ENCODE measurements around the gene PPIG. TPM values are rescaled to one million over a fixed set of nuclear protein-coding genes. Genes with fewer than 3 reads are reported as not detected.
"Not testable (repeated sequence)": the region's sequence is repeated elsewhere in the genome, so short reads cannot be mapped to it uniquely, and the experiment has no call there.

PPIG gene
- total RNA-seq = 54.9 TPM

DNA sequence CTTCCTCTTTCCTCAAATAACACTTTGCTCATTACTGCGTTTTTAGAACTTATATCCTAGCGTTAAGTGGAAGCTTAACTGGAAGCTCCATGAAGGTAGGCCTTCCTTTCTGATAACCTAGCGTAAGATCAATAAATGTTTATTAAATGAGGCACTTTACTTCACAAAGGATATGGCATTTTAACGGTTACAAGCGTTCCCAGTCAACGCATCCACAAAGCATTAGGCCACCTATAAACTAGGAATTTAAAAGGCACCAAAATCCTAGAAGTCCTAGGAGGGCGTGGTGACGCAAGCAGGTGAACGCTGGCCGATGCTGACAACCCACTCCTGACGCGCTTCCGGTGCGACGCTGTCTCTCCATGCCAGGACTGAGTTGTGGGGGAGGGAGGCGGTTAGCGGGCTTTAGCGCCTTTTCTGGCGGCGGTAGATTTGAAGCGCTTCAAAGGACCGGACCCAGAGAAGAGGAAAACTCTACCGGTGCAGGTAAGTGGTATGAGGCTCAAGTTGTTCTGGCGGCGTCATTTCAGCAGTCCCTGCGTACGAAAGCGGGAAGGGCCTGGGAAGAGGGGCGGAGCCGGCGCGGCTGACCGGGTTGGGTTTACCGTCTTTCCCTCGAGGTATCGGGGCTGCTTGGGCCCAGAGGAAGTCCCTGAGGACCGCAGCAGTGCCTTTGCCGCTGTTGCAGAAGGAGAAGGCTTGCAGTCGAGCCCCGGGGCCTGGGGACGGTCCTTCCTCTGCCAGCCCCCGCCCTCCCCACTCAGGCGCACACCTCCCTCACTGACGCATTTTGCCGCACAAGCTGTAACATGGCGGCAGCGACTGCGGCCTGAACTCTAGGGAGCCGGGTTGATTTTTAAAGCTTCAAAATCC lies at the start of gene PPIG:
PPIG (plus strand) TSS at position 347 of the 873 bp plus-strand sequence. CDS start 19,691 bp downstream, outside the sequence.
- DNase-seq = peak; percentile 84

DNA sequence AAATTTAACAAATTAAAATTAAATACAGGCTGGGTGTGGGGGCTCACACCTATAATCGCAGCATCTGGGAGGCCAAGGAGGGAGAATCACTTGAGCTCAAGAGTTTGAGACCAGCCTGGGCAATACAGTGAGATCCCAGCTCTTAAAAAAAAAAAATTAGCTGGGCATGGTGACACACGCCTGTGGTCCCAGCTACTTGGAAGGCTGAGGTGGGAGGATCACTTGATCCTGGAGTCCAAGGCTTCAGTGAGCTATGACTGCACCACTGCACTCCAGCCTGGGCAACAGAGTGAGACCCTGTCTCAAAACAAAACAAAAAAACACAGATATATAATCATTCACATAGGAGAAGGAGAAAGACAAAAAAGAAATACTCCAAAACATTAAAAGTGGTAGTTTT lies 44.7 kb upstream of the PPIG start:
- not testable (repeated sequence) for DNase-seq

DNA sequence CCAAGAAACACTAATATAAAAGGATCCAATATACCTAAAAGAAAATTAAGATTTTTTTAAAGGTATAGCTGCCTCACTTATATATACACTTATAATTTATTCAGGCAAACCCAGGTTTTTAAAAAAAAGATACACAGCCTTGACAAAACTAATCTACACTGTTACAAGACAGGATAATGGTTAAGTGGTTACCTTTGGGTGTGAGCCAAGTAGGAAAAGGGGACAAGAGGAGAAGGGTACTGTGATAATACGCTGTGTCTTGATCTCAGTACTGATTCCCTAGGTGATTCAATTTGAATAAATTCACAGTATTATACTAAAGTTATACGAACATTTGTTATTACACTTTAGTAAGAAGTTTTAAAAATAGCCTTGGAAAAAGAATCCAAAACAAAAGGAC lies 44.0 kb upstream of the PPIG start:
- DNase-seq = no peak

GRCh38 chr2:169542433-169542832 lies 41.7 kb upstream of the PPIG start:
- DNase-seq = no peak

DNA sequence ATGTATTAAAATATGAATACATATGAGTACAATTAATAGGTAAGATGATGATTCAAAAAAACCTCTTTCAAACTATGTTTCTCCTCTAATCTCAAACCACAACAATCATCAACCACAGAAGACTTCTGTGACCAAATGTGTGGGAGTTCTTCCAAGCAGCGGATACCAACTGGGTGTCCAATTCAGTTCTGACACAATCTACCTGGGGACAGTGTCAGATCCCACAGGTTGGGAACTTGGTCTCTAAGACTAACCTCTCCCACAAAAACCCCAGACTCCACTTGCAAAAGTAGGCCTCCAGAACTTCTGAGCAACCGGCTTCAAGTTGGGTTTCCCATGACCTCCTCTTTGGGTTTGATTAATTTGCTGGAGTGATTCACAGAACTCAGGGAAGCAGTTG lies 37.4 kb upstream of the PPIG start:
- no peak for DNase-seq

DNA sequence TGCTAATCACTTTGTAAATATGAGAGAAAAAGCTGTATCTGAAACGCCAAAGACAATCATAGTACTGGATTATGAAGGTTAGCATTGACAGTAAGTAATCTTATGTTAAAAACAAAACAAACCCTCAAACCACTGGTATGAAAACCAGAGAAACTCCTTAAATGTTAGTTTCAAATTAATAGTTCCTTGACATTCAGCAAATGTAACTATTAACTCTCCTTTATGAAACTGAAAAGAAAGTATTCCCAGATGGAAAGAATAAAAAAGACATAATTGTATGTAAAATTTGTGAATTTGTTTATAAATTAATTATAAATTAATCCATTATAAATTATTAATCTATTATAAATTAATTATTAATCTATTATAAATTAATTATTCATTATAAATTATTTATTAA lies 22.8 kb upstream of the PPIG start:
- DNase-seq = no peak

GRCh38 chr2:169562084-169562483 lies 22.1 kb upstream of the PPIG start:
- not testable (repeated sequence) for DNase-seq

- DNase-seq = no peak
These were observed 21.6 kb upstream of the PPIG start for GRCh38 chr2:169562519-169562918.

- DNase-seq = no peak
These were observed 18.5 kb upstream of the PPIG start for GRCh38 chr2:169565686-169566085.

DNA sequence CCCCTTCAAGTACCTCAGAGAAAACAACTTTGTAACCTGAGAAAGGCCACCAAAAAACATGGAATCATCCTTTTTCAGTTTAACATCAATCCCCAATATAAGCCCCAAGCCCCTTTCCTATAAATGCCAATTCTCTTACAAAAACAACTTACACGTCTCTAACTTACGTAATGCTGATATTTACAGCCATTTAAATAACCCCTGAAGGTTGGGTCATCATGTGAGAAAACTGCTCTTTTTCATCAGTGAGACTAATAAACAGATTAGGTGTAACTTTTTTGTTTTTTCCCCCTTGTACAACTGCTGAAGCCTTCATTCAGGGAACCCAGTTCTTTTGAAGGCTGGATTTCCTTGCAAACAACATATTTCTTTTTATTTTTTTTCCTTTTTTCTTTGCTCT lies 14.2 kb upstream of the PPIG start:
- DNase-seq = no peak

GRCh38 chr2:169570752-169571151 lies 13.4 kb upstream of the PPIG start:
- not testable (repeated sequence) for DNase-seq

- DNase-seq = no peak
These were observed 12.6 kb upstream of the PPIG start for GRCh38 chr2:169571571-169571970.

- DNase-seq = no peak
These were observed 12.0 kb upstream of the PPIG start for GRCh38 chr2:169572189-169572588.

GRCh38 chr2:169572821-169573159 lies 11.4 kb upstream of the PPIG start:
- DNase-seq = no peak

DNA sequence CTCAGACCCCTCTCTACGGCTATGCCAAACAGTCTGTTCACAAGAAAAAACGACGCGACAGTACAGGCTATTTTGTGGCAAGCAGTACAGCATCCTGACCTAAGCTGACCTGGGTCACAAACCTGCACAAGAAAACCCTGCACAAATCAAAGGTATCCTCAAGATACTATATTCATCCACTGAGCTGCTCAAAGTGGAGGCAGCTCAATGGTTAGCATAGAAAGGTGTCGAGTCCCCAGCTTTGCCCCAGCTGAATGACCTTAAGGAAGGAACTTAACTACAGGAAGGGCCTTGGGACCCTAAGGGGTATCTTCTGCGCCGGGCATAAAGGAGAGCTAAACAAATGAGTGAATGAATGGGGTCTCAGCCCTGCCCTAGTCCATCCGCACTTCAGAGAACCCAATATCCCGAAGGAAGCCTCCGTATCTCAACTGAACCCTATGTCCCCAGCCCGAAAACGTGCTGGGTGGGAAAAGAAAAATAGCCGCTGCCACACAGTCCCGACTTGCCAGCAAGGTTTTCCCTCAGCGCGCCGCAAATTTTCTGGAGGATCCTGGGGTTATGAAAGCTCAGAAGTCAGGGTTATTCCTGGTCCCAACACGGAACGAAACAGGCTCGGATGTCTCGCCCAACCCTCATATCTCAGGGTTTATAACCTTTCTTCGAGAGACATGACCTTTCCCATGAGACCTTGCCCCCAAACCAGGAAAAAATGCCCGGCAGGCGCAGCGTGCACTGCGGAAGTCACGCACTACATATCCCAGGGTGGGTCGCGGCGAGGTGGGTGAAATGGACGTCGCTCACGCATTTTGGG lies 10.8 kb upstream of the PPIG start, which contains the start of gene FASTKD1:
FASTKD1 (minus strand) TSS at position 706 of the 814 bp plus-strand sequence. CDS start 1,836 bp downstream, outside the sequence.
- DNase-seq = peak; percentile 89

DNA sequence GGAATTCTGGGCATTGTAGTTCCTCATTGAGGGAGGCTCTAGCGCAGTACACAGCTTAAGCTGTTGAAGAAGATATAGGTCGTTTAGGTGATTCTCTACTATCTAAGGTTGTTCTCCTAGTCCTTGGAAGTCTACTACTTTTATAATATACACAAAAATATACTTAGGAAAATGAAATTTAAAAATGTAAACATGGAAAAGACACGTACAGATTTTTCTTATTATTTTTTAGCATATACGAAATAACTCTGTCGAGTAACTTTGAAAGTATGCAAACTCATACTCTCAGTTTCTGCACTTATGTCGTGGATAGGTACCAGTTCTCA lies 10.2 kb upstream of the PPIG start:
- no peak for DNase-seq

GRCh38 chr2:169574539-169574938 lies 9.6 kb upstream of the PPIG start:
- DNase-seq = not testable (repeated sequence)

DNA sequence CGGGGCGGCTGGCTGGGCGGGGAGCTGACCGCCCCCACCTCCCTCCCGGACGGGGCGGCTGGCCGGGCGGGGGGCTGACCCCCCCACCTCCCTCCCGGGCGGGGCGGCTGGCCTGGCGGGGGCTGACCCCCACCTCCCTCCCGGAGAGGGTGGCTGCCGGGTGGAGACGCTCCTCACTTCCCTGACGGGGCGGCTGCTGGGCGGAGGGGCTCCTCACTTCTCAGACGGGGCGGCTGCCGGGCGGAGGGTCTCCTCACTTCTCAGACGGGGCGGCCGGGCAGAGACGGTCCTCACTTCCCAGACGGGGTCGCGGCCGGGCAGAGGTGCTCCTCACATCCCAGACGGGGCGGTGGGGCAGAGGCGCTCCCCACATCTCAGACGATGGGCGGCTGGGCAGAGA lies 8.9 kb upstream of the PPIG start:
- not testable (repeated sequence) for DNase-seq

DNA sequence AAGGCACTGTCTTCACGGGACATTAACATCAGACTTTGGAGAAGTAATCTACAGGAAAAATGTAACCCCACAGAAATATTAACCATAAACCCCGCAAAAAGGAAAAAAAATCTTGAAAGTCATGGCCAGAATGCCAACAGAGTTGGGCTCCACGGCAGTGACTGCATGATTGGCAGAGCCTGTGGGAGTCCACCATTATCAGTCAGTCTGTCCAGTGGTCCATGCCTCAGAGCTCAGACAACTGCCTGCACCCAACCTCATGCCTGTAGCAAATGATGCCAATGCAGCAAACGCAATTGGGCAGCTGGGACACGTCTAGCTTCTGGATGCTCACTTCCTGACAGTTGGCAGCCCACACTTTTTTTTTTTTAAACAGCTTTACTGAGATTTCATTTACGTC lies 5.1 kb upstream of the PPIG start:
- DNase-seq = no peak

DNA sequence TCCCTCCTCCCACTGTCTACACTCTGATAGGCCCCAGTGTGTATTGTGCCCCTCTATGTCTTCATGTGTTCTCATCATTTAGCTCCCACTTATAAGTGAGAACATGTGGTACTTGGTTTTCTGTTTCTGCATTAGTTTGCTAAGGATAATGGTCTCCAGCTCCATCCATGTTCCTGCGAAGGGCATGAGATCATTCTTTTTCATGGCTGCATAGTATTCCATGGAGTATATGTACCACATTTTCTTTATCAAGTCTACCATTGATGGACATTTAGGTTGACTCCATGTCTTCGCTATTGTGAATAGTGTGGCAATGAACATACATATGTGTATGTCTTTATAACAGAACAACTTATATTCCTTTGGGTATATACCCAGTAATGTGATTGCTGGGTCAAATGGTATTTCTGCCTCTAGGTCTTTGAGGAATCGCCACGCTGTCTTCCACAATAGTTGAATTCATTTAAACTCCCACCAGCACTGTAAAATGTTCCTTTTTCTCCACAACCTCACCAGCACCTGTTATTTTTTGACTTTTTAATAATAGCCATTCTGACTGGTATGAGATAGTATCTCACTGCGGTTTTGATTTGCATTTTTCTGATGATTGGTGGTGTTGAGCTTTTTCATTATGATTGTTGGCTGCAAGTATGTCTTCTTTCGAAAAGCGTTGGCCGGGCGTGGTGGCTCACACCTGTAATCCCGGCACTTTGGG lies 1.4 kb upstream of the PPIG start:
- not testable (repeated sequence) for DNase-seq

DNA sequence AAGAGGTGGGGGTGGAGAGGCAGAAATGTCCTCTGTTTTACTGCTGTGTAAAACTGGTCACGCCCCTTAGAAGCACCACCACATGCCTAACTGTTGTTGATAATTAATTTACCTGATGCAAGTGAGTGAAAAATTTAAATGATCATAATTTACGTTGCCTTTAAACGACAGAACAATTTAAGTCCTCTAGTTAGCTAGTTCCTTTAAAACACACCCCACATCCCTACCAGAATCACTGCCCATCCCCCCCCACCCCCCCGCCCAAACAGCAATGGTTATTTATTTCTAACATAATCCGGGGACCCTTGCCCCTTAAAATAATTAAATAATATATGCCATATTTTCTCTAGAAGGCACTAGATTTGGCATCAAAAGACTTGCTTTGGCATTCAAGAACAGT lies 633 bp upstream of the PPIG start:
- no peak for DNase-seq

- no peak for DNase-seq
These were observed 1.5 kb downstream of the PPIG start for GRCh38 chr2:169585673-169586072.

DNA sequence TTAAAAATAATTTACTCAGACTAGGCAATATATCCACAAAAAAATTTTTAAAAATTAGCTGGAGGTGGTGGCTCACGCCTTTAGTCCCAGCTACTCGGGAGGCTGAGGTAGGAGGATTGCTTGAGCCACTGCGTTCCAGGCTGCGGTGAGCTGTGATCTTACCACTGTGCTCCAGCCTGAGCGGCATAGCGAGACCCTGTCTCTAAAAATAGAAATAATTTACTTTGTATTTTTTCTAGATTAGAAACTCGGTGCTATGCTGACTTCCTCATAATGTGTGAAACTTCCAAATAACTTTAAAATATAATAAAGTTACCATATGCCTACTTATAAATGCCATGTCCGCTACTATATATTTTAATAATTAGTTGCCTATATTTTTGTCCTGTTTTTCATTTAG lies 6.7 kb downstream of the PPIG start:
- DNase-seq = no peak
